Measurements from ENCODE around the gene PAX2. TPM values are rescaled to one million over a fixed set of nuclear protein-coding genes. Genes with fewer than 3 reads are reported as not detected.

Gene PAX2
- total RNA-seq, 4 donors from 2014 or later: not detected

- Histone ChIP-seq H3K36me3 (no peaks in the 10 kb centered on the region), H3K4me1 (peaks cover 23 to 43% (median 32%) of the 10 kb centered on the region in 3 donors), H3K4me3 (no peak overlapping the region), H3K27ac (no peak overlapping the region), H3K9me3 (no peaks in the 10 kb centered on the region), H3K27me3 (peaks cover 31 to 100% (median 61%) of the 10 kb centered on the region in 4 donors)
- no peak for DNase-seq
- TF ChIP-seq, protein P1, sequence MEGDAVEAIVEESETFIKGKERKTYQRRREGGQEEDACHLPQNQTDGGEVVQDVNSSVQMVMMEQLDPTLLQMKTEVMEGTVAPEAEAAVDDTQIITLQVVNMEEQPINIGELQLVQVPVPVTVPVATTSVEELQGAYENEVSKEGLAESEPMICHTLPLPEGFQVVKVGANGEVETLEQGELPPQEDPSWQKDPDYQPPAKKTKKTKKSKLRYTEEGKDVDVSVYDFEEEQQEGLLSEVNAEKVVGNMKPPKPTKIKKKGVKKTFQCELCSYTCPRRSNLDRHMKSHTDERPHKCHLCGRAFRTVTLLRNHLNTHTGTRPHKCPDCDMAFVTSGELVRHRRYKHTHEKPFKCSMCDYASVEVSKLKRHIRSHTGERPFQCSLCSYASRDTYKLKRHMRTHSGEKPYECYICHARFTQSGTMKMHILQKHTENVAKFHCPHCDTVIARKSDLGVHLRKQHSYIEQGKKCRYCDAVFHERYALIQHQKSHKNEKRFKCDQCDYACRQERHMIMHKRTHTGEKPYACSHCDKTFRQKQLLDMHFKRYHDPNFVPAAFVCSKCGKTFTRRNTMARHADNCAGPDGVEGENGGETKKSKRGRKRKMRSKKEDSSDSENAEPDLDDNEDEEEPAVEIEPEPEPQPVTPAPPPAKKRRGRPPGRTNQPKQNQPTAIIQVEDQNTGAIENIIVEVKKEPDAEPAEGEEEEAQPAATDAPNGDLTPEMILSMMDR (IDR thresholded peaks at IDR 0.05): no peak
- TF ChIP-seq POLR2A (IDR thresholded peaks at IDR 0.05): no peak
- intact Hi-C loops (cut with DNase I): no loop called here
- WGBS, 2 donors: 68 to 91% methylated on average over 2 of the region's 2 CpGs
These were observed 13.2 kb upstream of the PAX2 start for GRCh38 chr10:100732241-100732596.

- 69 to 92% methylated on average over 4 of the region's 6 CpGs for WGBS, 2 donors
- intact Hi-C loops (cut with DNase I): no loop called here
These were observed 12.1 kb upstream of the PAX2 start for GRCh38 chr10:100733329-100733728.

GRCh38 chr10:100734295-100735086 is 10.9 kb upstream of the PAX2 start:
- H3K4me1 ChIP-seq: peaks cover 23 to 56% (median 25%) of the 10 kb centered on the region in 3 donors
- H3K4me3 ChIP-seq: no peak overlapping the region
- H3K9me3 ChIP-seq: no peaks in the 10 kb centered on the region
- TF ChIP-seq, protein P1 (IDR thresholded peaks at IDR 0.05): no peak
- no peak for TF ChIP-seq POLR2A (IDR thresholded peaks at IDR 0.05)
- no peak overlapping the region for H3K27ac ChIP-seq
- H3K27me3 ChIP-seq: peaks cover 45 to 100% (median 64%) of the 10 kb centered on the region in 4 donors
- intact Hi-C loops (cut with DNase I): no loop called here
- 78 to 79% methylated on average over 5 to 7 of the region's 7 CpGs for WGBS, 2 donors
- DNase-seq: no peak
- no peaks in the 10 kb centered on the region for H3K36me3 ChIP-seq

More at GRCh38 chr10:100733329-100733728, 12.1 kb upstream of the PAX2 start:
- Histone ChIP-seq H3K9me3 (no peaks in the 10 kb centered on the region), H3K36me3 (no peaks in the 10 kb centered on the region), H3K4me1 (peaks cover 23 to 54% (median 32%) of the 10 kb centered on the region in 3 donors), H3K27ac (no peak overlapping the region), H3K4me3 (no peak overlapping the region), H3K27me3 (peaks cover 38 to 100% (median 65%) of the 10 kb centered on the region in 4 donors)
- TF ChIP-seq POLR2A (IDR thresholded peaks at IDR 0.05): no peak
- TF ChIP-seq, protein P1 (IDR thresholded peaks at IDR 0.05): no peak
- no peak for DNase-seq

DNA sequence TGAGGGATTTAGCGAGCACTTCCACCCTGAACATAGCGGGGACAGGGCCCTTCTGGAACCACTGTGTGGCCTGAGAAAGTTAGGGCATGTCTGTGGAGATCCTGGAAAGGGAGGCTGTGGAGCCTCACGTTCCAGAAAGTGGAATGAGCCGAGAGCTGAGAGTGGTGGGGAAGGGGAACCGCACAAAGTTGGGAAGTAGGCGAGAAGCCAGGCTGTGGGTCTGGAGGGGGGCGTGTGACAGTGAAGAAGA is 10.4 kb upstream of the PAX2 start:
- H3K9me3 ChIP-seq: no peaks in the 10 kb centered on the region
- TF ChIP-seq, protein P1 (IDR thresholded peaks at IDR 0.05): no peak
- TF ChIP-seq POLR2A (IDR thresholded peaks at IDR 0.05): no peak
- intact Hi-C loops (cut with DNase I): no loop called here
- no peak overlapping the region for H3K4me3 ChIP-seq
- no peak for DNase-seq
- peaks cover 45 to 100% (median 66%) of the 10 kb centered on the region in 4 donors for H3K27me3 ChIP-seq
- H3K27ac ChIP-seq: no peak overlapping the region
- no peaks in the 10 kb centered on the region for H3K36me3 ChIP-seq
- peaks cover 20 to 56% (median 20%) of the 10 kb centered on the region in 3 donors for H3K4me1 ChIP-seq
- WGBS, 2 donors: 42 to 50% methylated on average over 6 of the region's 7 CpGs

DNA sequence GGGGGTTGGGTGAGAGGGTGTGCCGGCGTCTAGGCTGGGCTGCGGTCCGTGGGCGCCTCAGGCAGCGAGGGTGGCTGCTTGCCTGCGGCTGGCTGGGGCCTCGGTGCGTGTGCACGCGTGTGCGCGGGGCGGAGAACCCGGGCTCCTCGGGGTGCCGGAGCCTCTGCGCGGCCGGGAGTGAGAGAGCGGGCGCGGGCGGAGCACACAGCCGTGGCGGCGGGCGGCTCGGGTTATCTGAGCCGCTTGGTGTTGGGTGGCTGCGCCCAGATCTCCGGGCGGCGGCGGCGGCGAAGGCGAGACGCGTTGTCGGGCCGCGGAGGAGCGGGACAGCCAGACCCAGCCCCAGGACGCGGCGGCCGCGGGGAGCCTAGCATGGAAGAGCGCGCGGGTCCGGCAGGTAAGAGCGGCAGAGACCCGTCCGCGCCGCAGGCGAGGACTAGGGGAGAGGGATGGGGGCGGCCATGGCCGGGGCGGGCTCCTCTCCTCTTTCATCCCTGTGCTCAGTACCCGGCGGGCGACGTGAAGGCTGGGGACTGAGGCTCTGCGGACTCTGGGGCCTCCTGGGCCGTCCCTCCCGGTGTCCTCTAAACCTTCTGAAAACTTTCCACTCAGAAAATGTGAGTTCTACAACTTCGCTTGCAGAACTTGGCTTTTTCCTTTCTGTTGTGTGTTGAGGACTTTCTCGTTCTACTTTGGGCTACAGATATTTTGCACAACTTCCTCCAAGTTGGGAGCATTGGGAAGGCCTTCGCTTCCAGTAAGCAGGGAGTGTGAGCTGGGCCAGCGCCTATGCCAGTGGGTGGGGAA is 9.8 kb upstream of the PAX2 start:
- 20 to 41% methylated on average over 10 to 16 of the region's 73 CpGs for WGBS, 2 donors
- TF ChIP-seq, protein P1 (IDR thresholded peaks at IDR 0.05): no peak
- TF ChIP-seq POLR2A (IDR thresholded peaks at IDR 0.05): no peak
- Histone ChIP-seq H3K4me1 (peaks cover 14 to 53% (median 15%) of the 10 kb centered on the region in 3 donors), H3K27me3 (peaks cover 45 to 100% (median 66%) of the 10 kb centered on the region in 4 donors), H3K9me3 (no peaks in the 10 kb centered on the region), H3K4me3 (peak overlapping the region in 1 of 4 donors; percentile 34), H3K36me3 (no peaks in the 10 kb centered on the region), H3K27ac (no peak overlapping the region)
- intact Hi-C loops (cut with DNase I): no loop called here
- DNase-seq: no peak

All from esophagus squamous epithelium (tissue), 5 donors.